Bronchial epithelial cell (primary cell): ENCODE results near the gene KATNA1. TPM values are rescaled to one million over a fixed set of nuclear protein-coding genes. Genes with fewer than 3 reads are reported as not detected.

ENCODE experiments used
- DNase-seq: peaks from one replicate; pipeline ENCODE4 v3.0.0-alpha.2; 2010; ENCODE audit warnings: low read depth
- FAIRE-seq: peaks from 2 replicates; lab custom pipeline; 2011; peaks lifted over from hg19 to GRCh38; lab: Jason Lieb, UNC
- H3K27me3 ChIP-seq: 2 replicates; pipeline ENCODE4 v1.5.1; 2011; ENCODE audit warnings: low read length; ENCODE audit not compliant: control insufficient read depth, insufficient read depth
- H3K36me3 ChIP-seq: 2 replicates; pipeline ENCODE4 v1.5.1; 2011; ENCODE audit warnings: low read length; ENCODE audit not compliant: control insufficient read depth, insufficient read depth
- H3K4me3 ChIP-seq: 2 replicates; pipeline ENCODE4 v1.5.1; 2011; ENCODE audit warnings: mild to moderate bottlenecking, low read depth, low read length, control low read depth
- CTCF ChIP-seq: IDR thresholded peaks from 2 replicates; pipeline ENCODE4 v1.5.1; 2011; ENCODE audit warnings: mild to moderate bottlenecking, moderate library complexity, low read length, control low read depth, inconsistent platforms; ENCODE audit not compliant: insufficient read depth, severe bottlenecking
- total RNA-seq: library from RNA; depleted of rRNA; stranded (reverse); fragments of >200 nt; gene quantifications from 2 replicates; pipeline ENCODE4 v1.2.1, GENCODE V29; 2014

KATNA1 gene
- total RNA-seq, 1 donor from 2014 or later: 30.0 TPM

DNA sequence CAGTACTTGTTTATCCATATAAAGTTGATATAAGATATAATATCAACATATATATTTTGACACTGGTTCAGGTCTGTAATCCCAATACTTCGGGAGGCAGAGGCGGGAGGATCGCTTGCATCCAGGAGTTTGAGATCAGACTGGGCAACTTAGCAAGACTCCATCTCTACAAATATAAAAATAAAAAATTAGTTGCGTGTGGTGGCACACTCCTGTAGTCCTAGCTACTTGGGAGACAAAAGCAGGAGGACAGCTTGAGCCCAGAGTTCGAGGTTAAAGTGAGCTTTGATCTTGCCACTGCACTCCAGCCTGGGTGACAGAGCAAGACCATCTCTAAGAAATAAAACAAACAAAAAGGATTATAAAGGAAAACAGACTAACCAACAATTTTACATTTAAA is 8.9 kb upstream of the KATNA1 start:
- Histone ChIP-seq H3K4me3 (no peak overlapping the region), H3K27me3 (no peaks in the 10 kb centered on the region), H3K36me3 (no peaks in the 10 kb centered on the region)
- no peak for TF ChIP-seq CTCF
- DNase-seq (no peak), FAIRE-seq (no peak)

GRCh38 chr6:149651056-149651455 is 2.5 kb upstream of the KATNA1 start:
- no peaks in the 10 kb centered on the region for H3K36me3 ChIP-seq
- DNase-seq (no peak), FAIRE-seq (no peak)
- H3K27me3 ChIP-seq: no peaks in the 10 kb centered on the region
- H3K4me3 ChIP-seq: no peak overlapping the region
- no peak for TF ChIP-seq CTCF

DNA sequence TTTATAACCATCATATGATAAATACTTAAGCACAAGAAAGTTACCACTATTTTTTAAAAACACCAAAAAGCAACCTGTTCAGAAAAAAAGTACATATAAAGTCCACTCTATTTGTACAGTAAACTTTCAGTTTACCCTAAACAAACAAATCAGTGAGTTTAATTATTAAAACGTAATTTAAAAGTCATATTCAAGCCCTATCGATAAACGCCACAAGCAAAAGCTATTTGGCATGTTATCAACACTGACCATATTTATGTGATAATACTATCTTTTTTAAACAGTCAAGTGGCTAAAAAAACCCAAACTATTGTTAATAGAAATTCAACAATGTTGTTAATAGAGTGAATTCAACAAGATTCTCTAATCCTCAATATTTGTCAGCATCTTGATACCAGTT is 1.9 kb downstream of the KATNA1 start:
- Histone ChIP-seq H3K27me3 (no peaks in the 10 kb centered on the region), H3K36me3 (no peaks in the 10 kb centered on the region), H3K4me3 (peak overlapping the region; percentile 89)
- FAIRE-seq (no peak), DNase-seq (no peak)
- TF ChIP-seq CTCF: no peak

DNA sequence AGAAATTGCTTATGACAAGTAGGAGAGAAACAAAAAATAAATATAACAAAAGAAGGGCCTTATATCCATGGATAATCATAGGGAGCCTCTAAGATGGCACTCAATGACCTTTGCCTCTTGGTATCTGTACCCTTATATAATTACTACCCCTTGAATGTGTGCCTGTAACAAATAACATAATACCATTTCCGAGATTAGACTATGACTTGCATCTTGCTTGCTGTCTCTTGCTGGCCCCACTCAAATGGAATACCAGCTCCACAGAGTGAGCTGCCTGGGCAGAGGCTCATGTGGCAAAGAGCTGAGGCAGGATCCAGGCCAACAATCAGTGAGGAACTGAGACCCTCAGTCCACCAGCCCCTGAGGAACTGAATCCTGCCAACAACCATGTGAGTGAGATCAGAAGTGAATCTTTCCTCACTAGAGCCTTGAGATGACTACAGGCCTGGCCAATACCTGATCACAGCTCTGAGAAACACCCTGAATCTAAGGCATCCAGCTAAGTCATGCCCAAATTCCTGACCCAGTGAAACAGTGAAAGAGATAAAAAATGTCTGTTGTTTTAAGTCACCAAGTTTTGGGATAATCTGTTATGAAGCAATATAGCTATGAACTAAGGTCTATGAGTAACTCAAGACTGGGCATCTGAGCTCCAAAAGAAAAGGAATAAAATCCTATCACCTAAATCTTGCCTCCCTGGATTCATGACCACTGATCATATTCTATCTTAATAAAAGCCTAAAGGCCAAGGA is 5.5 kb downstream of the KATNA1 start:
- TF ChIP-seq CTCF: no peak
- FAIRE-seq (no peak), DNase-seq (no peak)
- H3K27me3 ChIP-seq: no peaks in the 10 kb centered on the region
- no peak overlapping the region for H3K4me3 ChIP-seq
- no peaks in the 10 kb centered on the region for H3K36me3 ChIP-seq

- FAIRE-seq: no peak
- Histone ChIP-seq H3K36me3 (no peaks in the 10 kb centered on the region), H3K4me3 (no peak overlapping the region), H3K27me3 (no peaks in the 10 kb centered on the region)
- DNase-seq: peak; percentile 27
- no peak for TF ChIP-seq CTCF
Measured at GRCh38 chr6:149636124-149636523, 12.4 kb downstream of the KATNA1 start.

DNA sequence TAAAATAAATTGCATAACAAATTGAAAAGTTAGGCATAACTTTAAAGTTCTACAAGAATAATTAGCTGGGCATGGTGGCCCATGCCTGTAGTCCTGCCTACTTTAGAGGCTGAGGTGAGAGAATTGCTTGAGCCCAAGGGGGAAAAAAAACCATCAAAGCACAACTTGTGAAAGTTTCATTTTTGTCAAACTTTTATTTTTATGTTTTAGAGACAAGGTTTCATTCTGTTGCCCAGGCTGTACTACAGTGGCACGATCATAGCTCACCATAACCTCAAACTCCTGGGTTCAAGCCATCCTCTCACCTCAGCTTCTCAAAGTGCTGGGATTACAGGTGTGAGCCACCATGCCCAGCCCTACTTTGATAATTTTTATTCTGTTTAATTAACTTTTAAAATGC is 14.2 kb downstream of the KATNA1 start:
- no peak overlapping the region for H3K4me3 ChIP-seq
- no peaks in the 10 kb centered on the region for H3K36me3 ChIP-seq
- TF ChIP-seq CTCF: no peak
- no peaks in the 10 kb centered on the region for H3K27me3 ChIP-seq
- DNase-seq: no peak
- no peak for FAIRE-seq
